ENCODE results near the gene VSIG10L2. TPM values are rescaled to one million over a fixed set of nuclear protein-coding genes. Genes with fewer than 3 reads are reported as not detected.

VSIG10L2 gene
- total RNA-seq, 1 donor from 2014 or later: not detected

DNA sequence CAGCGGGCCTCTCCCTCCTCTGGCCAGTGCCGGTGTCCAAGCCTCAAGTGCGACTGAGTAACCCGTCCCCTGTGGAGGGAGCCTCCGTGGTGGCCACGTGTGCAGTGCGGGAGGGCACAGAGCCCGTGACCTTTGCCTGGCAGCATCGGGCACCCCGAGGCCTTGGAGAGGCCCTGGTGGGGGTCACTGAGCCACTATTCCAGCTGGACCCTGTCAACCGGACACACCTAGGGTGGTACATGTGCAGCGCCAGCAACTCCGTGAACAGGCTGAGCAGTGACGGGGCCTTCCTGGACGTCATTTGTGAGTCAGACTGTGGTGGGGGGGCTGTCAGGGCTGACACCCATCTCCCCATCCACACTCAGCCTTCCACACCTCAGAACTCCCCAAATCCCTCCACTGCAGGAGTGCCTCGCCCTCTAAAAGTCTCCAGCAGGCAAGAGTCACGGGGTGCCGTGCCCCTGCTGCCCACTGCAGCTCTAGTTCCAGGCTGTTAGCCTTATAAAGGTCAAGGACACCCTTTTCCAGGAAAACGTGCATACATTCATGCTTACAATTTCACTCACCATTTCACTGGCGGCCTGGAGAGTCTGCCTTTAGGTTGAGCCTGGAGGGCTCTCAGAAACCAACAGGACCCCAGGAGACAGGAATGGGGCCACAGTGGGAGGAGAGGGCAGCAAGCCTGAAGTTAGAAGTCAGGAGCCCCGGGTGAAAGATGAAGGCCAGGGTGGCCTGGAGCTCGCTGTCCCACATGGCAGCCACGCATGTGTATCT, 2.6 kb downstream of the VSIG10L2 start:
- no peak for DNase-seq

GRCh38 chr11:125949271-125950177, 3.7 kb downstream of the VSIG10L2 start:
- DNase-seq: no peak

GRCh38 chr11:125950178-125950490, 4.3 kb downstream of the VSIG10L2 start:
- DNase-seq: no peak

DNA sequence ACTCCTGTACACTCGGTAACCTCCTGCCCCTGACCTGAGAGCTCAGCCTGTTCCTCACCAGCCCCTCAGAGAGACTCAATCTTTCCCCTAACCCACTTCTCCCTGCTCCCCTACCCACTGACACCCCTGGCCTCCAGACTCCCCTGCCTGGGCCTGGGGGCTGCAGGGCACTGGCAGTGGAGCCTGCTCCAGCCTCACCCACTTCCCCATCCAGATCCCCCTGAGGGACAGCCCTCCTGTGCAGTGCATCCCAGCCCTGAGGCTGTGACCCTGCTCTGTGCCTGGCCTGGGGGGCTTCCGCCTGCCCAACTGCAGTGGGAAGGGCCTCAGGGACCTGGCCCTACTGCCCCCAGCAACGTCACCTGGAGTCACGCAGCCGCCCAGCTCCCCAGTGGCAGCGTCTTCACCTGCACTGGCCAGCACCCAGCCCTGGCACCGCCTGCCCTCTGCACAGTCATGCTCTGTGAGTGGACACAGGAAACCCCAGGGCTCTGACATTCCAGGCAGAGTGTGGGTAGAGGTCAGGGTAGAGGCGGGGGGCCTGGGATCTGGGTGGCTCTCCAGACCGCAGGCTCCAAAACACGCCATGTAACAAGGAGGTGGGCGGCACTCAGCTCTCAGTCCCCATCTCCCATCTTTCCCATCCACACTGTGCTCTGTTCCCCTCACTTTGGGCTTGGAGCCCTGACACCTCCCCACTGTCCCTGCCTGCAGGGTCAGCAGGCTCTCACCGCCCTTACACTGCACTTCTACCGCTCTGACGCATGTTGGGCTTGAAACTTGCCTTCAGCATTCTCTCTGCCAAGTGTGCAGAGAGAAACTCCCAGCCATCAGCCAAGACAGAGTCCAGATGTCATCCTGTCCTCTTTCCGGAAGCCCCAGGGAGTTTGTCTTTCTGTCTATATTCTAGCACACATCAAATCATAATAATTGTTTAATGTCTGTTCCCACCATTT, 5.1 kb downstream of the VSIG10L2 start:
- no peak for DNase-seq

GRCh38 chr11:125951731-125952130, 5.9 kb downstream of the VSIG10L2 start:
- DNase-seq: no peak

DNA sequence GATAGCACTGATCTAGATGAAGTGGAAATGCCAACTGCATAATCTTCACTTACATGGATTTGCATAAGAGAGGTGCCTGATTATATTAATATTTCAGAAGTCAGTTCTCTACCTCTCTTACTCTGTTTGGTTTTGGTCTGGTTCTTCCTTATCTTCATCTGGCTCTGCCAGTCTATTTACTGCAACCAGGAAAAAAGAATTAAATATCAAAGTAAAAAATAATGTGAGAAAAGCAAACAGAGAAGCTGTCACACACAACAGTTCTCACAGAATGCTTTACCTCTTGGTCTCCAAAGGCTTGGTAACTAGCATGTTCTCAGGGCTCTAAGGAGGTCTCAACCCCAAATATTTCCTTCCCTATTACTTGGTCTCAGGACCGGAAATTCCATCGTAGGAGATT, 6.7 kb downstream of the VSIG10L2 start:
- DNase-seq: no peak

DNA sequence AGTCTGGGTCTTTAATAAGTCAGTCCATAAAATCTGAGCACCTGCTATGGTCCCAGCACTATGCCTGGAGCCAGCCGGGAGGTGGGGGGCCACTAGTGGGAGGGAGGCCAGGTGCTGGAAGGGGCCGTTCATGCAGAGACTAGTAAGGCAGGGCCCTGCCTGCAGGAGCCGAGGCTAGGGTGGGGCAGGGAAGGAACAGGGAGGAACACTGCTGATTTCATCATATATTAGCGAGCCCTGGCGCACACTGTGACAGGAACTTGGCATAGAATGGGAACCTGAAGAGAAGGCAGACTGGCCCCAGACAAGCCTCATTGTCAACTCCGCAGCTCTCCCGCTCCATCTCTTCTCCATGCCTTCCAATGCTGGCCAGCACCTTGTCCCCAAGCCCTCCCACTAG, 7.1 kb downstream of the VSIG10L2 start:
- no peak for DNase-seq

DNA sequence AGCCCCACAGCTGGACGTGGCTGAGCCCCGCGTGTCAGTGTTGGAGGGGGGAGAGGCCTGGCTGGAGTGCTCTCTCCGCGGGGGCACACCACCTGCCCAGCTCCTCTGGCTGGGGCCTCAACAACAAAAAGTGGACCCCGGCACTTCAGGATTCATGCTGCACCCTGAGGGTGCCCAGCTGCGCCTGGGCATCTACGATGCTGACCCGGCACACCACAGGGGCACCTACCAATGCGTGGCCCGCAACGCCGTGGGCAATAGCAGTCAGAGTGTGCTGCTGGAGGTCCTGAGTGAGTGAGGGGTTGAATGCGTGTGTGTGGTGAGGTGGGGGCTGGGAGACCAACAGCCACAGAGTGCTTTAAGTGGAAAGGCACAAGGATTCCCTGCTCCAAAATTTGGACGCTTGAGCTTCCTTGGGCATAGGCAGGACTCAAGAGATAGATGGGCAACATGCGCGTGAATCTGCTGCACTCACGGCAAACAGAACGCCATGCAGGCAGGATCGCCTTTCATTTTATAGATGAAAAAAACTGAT, 7.6 kb downstream of the VSIG10L2 start:
- DNase-seq: no peak

DNA sequence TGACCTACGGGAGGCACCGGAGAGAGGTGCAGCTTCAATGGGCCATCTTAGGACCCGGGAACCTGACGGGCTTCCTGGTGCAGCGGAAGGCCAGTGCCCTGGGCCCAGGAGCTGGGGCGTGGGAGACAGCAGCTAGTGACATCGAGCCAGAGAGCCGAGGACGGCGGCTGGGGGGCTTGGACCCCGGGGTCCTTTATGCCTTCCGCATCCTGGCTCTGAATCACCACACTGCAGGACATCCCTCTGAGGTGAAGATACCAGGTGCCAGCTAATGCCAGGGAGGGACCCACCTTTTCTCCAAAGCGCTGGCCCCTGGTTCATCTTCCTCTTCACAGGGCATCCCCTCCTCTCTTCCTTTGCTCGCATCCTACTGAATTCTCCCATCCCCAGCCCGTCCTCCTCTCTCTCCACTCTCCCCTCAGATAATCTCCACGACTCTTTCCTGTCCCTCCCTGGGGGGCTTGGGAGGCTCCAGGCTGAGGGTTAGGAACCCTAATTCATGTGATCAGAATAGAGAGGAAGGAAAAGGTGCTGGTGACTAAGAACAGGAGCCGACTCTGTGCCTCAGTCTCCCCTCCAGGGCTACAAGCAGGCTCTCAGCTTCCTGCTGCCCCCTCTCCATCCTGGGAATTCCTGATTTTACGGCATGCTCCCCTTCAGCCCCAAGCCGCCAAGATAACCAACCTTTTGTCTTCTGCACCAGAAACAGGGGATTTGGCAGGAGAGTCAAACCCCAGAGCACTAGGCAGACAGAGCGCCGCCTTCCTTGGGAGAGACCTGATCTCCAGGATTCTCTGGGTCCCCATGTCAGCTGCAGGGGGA, 8.5 kb downstream of the VSIG10L2 start:
- DNase-seq: no peak

DNA sequence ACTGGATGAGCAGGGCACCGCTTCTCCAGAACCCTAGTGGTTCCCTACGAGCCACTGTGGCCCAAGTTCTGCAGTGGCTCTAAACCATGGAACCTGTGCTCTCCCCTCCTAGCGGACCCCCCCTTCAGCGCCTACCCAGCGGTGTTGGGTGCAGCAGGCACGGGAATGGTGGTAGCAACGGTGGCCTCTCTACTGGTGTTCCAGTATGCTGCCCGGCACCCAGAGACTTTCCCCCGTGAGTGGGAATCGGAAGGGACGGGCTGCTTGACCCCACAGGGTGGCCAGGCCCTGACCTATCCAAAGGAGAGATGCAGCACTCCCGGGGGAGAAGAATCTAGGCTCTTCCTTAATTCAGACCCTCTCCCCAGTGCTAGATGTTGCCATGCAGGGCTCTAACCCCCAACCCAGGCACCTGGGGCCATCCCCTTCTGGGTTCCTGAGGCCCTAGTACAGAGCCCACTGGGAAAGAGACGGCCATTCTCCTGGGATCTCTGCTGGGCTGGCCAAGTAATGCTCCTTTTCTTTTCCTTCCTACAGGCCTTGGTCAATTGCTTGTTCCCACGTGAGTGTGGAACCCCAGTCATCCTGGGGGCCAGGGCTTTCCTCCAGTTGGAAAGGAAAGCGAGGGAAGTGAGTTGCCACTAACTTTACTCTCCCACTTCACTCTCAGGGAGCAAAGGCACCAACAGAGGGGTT, 9.2 kb downstream of the VSIG10L2 start:
- DNase-seq: no peak

GRCh38 chr11:125955856-125956255, 10.0 kb downstream of the VSIG10L2 start:
- no peak for DNase-seq

GRCh38 chr11:125956391-125957134, 10.7 kb downstream of the VSIG10L2 start:
- no peak for DNase-seq

GRCh38 chr11:125957618-125958332, 11.9 kb downstream of the VSIG10L2 start:
- DNase-seq: no peak

DNA sequence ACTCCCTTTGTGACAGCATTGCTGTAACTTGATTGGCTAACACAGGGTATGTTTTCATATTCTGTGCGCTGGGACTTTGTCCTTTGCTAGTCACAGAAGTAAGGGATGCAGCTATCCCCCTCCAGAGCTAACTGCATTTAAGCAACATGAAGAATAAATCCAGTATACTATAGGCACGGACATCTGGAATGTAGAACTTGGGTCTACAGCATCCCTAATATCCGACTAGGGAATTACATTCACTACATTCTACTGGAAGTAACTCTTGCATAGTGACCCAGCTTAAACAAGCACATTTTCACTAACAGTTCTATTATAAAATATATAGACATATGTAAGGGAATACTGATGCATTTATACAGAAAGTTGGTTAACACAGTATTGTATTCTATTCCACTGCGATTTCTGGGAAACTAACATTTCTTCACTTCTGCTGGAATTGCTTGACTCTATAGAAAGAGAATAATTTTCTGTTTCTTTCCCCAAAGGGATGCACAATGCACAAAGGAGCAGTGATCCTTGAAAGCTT, 13.1 kb downstream of the VSIG10L2 start:
- no peak for DNase-seq

DNA sequence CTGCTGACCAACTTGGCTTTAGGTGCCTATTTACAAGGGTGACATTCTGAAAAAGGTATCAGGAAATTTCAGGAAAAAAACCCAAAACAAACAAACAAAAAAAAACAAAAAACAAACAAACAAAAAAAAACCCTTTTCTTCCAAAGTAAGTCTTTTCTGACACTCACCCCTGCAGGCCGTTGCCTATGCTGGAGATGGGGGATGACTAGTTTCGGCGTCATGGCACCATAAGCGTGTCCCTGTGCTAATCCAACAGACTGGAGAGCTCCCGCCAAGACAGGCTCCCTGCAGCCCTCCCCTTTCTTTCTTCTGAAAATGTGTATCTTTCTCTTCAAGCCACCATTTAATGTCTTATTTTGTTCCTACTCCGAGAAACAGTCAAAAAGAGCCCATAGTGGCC, 13.7 kb downstream of the VSIG10L2 start:
- no peak for DNase-seq

DNA sequence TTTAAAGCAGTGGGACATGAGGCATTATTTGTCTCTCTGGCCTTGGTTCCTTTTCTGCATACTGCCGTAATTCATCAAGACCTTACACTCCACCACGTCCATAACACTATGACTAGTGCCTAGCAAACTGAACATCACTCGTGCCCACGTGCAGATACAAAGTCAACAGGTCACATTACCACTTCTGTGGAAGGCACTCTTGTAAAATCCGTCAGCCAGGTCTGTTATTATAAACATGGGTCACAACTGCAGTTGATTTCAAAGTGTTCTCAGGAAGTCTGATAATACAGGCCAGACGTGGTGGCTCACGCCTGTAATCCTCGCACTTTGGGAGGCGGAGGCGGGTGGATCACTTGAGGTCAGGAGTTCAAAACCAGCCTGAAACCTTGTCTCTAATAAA, 14.1 kb downstream of the VSIG10L2 start:
- no peak for DNase-seq

- DNase-seq: no peak
These were observed 14.9 kb downstream of the VSIG10L2 start for GRCh38 chr11:125960771-125961170.

- no peak for DNase-seq
These were observed 21.7 kb downstream of the VSIG10L2 start for GRCh38 chr11:125967515-125967914.

DNA sequence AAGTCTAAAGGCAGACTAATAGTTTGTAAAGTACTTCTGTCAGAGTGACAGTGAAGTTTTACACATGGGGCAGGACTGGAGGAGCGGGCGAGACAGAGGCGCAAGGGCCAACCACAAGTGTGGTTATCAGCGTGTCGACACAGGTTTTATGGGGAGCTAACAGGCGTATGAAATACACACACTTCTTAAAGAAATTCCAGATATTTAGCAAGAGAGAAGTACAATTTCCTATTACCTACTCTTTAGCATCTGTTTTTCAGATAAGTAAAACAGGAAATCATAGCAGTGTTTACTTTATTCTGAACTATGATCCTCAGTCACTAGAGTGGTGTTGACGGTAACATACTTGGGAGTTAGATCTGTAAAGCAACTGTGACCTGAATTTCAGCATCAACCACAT, 22.5 kb downstream of the VSIG10L2 start:
- no peak for DNase-seq
